ENCODE measurements around the gene VPS16. TPM values are rescaled to one million over a fixed set of nuclear protein-coding genes. Genes with fewer than 3 reads are reported as not detected.

VPS16 gene
- total and polyA plus RNA-seq, 2 of the 13 experiments (the other 11 are each of a cell fraction or from before 2014, with no cell fraction given) = 34.2 to 35.4 TPM

DNA sequence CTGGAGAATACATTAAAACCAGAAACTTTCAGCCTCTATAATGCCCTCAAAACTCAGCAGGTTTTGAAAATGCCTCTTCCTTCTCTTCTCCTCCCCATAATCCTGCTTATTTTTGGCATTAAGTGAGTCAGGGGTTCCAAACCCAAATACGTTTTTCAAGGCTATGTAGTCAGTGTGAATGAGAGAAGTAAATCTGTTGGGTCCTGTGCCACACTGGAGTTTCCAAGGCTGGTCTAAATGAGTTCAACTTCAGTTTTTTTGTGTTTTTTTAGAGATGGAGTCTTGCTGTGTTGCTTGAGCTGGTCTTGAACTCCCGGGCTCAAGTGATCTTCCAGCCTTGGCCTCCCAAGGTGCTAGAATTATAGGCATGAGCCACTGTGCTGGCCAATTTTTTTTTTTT lies 53.7 kb downstream of the VPS16 start (continued):
- TF ChIP-seq TGIF2 (CRISPR knock-in tag; IDR thresholded peaks at IDR 0.05) (no peak), TBL1XR1 (IDR thresholded peaks at IDR 0.05; ENCODE audit: borderline replicate concordance, low read length, partially characterized antibody) (no peak), SRSF4 (IDR thresholded peaks at IDR 0.05; ENCODE audit: low read depth, low read length, poor library complexity, severe bottlenecking) (no peak), SRSF1 (optimal IDR thresholded peaks at IDR 0.05; ENCODE audit: low read depth, low read length) (no peak), ZNF354B (CRISPR knock-in tag; IDR thresholded peaks at IDR 0.05) (no peak), KDM5B (CRISPR knock-in tag; IDR thresholded peaks at IDR 0.05; ENCODE audit: borderline replicate concordance) (no peak), TBP (CRISPR knock-in tag; IDR thresholded peaks at IDR 0.05) (no peak)
- TF ChIP-seq, protein P1, sequence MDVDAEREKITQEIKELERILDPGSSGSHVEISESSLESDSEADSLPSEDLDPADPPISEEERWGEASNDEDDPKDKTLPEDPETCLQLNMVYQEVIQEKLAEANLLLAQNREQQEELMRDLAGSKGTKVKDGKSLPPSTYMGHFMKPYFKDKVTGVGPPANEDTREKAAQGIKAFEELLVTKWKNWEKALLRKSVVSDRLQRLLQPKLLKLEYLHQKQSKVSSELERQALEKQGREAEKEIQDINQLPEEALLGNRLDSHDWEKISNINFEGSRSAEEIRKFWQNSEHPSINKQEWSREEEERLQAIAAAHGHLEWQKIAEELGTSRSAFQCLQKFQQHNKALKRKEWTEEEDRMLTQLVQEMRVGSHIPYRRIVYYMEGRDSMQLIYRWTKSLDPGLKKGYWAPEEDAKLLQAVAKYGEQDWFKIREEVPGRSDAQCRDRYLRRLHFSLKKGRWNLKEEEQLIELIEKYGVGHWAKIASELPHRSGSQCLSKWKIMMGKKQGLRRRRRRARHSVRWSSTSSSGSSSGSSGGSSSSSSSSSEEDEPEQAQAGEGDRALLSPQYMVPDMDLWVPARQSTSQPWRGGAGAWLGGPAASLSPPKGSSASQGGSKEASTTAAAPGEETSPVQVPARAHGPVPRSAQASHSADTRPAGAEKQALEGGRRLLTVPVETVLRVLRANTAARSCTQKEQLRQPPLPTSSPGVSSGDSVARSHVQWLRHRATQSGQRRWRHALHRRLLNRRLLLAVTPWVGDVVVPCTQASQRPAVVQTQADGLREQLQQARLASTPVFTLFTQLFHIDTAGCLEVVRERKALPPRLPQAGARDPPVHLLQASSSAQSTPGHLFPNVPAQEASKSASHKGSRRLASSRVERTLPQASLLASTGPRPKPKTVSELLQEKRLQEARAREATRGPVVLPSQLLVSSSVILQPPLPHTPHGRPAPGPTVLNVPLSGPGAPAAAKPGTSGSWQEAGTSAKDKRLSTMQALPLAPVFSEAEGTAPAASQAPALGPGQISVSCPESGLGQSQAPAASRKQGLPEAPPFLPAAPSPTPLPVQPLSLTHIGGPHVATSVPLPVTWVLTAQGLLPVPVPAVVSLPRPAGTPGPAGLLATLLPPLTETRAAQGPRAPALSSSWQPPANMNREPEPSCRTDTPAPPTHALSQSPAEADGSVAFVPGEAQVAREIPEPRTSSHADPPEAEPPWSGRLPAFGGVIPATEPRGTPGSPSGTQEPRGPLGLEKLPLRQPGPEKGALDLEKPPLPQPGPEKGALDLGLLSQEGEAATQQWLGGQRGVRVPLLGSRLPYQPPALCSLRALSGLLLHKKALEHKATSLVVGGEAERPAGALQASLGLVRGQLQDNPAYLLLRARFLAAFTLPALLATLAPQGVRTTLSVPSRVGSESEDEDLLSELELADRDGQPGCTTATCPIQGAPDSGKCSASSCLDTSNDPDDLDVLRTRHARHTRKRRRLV (CRISPR knock-in tag; IDR thresholded peaks at IDR 0.05) = no peak
- TF ChIP-seq, protein P2, sequence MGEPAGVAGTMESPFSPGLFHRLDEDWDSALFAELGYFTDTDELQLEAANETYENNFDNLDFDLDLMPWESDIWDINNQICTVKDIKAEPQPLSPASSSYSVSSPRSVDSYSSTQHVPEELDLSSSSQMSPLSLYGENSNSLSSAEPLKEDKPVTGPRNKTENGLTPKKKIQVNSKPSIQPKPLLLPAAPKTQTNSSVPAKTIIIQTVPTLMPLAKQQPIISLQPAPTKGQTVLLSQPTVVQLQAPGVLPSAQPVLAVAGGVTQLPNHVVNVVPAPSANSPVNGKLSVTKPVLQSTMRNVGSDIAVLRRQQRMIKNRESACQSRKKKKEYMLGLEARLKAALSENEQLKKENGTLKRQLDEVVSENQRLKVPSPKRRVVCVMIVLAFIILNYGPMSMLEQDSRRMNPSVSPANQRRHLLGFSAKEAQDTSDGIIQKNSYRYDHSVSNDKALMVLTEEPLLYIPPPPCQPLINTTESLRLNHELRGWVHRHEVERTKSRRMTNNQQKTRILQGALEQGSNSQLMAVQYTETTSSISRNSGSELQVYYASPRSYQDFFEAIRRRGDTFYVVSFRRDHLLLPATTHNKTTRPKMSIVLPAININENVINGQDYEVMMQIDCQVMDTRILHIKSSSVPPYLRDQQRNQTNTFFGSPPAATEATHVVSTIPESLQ (CRISPR knock-in tag; conservative IDR thresholded peaks at IDR 0.05) = no peak

Data from HepG2 (cell line).